Left renal cortex interstitium (tissue), 4 donors: ENCODE results near the gene SLC35F1. TPM values are rescaled to one million over a fixed set of nuclear protein-coding genes. Genes with fewer than 3 reads are reported as not detected.
"Not testable (repeated sequence)": the region's sequence is repeated elsewhere in the genome, so short reads cannot be mapped to it uniquely, and the experiment has no call there.

Experiments
- DNase-seq, 4 donors: peaks; one replicate each; pipeline ENCODE4 v3.0.0-alpha.2; 2013; ENCODE audit warnings: low read depth in 4 of 4, low spot score in 2 of 4, missing footprints in 1 of 4
- polyA plus RNA-seq, 4 donors: library from polyadenylated mRNA; unstranded; fragments of 120-200 nt; gene quantifications; one replicate each; pipeline ENCODE4 v1.2.1, GENCODE V29; 2013; ENCODE audit not compliant: insufficient read length in 4 of 4

SLC35F1 gene
- polyA plus RNA-seq: 1 to 10 TPM; 2.0 to 3.5 (median 3.2) TPM

DNA sequence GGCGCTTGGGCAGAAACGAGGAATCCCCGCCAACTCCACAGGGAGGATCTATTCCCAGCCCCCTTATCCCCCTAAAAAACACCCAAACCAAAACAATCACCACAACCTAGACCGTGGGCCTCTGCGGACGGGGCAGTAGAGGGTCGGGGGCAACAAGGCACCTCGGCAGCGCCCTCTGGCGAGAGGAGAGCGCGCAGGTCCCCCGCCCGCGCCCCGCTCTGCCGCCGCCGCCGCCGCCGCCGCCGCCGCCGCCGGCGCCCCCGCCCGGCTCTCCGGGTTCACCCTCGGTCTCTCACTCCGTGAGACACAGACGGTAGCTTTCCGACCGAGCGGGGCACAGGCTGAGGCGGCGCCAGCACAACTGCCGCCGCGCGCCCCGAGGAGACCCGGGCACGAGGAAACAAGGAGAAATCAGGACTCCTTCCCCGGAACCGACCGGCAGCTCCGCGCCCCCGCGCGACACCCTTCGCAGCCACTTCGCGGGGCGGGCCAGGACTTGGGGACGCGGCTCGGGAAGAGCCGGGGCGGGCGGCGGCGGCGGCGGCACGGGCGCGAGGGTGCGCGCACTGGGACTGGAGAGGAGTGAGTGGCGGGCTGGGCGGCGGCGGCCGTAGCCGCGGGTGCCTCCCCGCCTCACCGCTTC lies at the start of gene SLC35F1:
TSS of gene SLC35F1 (plus strand) at position 307 of the 643 bp plus-strand sequence.
- peak in 2 of 4 donors; percentile 34 to 44 for DNase-seq

DNA sequence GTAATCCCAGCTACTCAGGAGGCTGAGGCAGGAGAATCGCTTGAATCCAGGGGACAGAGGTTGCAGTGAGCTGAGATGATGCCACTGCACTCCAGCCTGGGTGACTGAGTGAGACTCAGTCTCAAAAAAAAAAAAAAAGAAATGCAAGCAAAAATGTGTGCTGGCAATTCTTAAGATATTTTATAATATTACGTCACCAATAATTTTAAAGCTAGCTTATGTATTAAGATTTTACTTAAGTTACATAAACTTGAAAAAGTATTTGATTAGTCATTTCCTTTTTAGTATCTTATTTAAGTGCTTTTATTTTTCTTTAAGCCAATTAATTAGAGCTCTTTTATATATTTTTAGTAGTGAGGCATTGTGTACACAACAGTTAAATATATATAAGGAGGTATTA lies 48.5 kb upstream of the SLC35F1 start:
- DNase-seq: not testable (repeated sequence)

DNA sequence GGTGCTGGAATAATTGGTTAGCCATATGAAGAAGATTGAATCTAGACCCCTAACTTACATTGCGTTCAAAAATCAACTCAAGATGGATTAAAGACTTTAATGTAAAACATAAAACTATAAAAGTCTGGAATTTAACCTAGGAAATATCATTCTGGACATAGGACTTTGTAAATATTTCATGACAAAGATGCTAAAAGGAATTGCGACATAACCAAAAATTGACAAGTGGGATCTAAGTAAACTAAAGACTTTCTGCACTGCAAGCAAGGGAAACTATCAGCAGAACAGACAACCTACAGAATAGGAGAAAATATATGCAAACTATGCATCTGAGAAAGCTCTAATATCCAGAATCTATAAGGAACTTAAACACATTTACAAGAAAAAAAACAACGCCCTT lies 45.5 kb upstream of the SLC35F1 start:
- no peak for DNase-seq

DNA sequence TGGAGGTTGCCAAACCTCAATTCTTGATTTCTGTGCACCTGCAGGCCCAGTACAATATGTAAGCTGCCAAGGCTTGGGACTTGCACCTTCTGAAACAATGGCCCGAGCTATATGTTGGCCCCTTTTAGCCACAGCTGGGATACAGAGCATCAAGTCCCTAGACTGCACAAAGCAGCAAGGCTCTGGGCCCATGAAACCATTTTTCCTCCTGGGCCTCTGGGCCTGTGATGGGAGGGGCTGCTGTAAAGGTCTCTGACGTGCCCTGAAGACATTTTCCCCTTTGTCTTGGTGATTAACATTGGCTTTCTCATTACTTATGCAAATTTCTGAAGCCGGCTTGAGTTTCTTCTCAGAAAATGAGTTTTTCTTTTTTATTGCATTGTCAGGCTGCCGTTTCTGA lies 40.5 kb upstream of the SLC35F1 start:
- no peak for DNase-seq

DNA sequence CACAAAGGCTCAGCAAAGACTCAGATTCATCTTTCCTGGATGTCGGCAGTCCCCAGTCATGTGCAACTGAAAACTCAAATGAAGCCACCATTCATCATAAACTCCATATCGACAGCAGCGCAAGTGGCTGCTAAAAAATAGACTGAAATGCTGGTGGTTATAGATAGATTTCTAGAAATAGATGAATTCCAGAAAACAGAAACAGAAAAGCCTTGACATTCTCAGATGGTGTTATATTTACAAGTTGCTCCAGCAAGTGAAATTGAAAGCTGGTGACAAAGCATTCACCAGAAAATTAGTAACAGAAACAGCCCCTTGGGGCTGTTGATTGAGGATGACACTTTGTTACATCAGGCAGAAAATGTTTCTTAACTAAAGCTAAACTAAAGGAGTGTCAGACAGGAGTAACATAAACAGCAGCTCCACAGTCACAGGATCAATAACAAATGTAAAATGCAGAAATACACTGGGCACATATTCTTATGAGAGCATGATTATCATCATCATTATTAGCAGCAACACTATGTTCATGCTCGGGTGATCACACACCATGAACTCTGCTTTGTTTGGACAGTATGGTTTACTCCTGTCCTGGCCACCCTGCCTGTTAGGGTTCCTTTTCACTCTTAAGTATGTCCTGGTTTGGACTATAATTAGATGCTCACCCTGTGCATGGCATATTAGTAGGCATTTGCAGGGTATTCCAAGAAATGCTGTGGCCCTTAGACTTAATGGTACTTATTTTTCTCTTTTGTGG lies 36.4 kb upstream of the SLC35F1 start:
- DNase-seq: no peak

DNA sequence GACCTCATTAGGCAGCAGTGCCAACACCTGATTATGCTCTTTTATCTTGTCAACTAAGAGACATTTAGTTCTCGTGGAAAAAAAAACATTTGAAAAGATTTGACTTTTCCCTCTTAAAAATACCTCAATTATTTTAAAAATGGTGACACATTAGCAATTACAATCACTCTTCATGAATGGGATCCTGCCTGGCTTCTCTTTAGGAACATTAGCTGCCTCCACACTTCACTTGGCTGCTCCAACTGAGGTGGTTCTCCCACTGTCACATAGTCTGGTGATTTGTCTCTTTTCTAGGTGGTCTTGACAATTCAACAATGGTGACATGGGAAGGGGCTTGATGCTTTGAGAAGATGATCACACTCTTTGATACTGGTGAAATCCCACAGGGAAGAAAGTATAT lies 26.2 kb upstream of the SLC35F1 start:
- DNase-seq: no peak

DNA sequence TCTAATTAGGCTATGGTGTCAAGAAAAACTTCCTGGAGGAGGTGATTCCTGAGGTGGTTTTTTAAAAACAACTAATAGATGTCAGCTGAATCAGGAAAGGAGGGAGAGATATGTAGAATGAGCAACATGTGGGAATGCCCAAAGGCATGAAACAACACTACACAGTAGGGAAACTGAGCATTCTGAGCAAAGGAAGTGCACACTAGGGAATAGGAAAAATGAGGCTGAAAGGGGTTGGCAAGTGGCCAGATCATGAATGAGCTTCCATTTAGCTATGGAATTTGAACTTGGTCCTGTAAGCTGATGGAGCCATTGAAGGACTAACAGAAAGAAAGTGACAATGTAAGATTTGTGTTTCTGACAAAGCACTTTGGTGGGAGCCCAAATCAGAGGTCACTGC lies 16.9 kb upstream of the SLC35F1 start:
- no peak for DNase-seq

DNA sequence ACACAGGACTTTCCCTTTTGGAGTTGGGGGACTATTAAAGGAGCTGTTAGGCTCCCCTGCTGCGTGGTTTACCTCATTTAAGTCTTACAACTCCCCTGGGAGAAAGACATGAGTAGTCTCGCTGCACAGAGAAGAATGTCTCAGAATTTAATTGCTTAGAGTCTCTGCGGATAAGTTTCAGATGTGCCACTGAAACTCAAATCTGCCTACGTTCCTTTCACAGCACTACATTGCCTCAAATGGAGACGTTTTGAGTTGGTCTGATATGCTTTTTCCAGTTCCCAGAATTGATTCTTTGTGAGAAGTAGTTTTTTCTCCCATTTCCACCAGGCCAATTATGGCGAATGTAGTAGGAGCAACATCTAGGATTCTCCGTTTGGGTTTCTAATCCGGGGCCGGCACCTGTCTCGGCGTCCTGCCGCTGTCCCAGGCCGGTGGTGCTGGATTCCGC lies 532 bp upstream of the SLC35F1 start:
- no peak for DNase-seq

DNA sequence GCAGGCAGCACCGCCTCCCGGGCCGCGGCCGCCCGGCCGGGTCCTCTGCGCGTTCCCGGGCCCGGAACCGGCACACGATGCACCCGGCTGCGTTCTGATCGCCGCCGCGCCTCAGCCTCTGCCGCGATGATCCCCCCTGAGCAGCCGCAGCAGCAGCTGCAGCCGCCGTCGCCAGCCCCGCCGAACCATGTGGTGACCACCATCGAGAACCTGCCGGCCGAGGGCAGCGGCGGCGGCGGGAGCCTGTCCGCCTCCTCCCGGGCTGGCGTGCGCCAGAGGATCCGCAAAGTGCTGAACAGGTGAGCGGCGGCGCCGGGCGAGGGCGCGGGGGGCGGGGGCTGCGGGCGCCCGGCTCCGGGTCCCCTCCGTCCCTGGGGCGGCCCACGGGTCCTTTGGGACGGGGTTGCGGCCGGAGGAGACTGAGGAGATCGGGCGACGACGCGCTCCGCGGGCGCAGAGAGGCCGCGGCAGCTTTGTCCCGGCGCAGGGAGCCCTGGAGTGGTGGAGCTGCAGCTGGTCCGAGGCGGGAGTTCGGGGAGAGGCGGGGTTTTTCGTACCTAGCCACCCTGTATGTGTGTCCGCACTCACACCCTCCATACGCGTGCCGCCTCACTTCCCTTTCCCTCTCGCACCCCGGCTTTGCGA lies 659 bp downstream of the SLC35F1 start:
- no peak for DNase-seq

DNA sequence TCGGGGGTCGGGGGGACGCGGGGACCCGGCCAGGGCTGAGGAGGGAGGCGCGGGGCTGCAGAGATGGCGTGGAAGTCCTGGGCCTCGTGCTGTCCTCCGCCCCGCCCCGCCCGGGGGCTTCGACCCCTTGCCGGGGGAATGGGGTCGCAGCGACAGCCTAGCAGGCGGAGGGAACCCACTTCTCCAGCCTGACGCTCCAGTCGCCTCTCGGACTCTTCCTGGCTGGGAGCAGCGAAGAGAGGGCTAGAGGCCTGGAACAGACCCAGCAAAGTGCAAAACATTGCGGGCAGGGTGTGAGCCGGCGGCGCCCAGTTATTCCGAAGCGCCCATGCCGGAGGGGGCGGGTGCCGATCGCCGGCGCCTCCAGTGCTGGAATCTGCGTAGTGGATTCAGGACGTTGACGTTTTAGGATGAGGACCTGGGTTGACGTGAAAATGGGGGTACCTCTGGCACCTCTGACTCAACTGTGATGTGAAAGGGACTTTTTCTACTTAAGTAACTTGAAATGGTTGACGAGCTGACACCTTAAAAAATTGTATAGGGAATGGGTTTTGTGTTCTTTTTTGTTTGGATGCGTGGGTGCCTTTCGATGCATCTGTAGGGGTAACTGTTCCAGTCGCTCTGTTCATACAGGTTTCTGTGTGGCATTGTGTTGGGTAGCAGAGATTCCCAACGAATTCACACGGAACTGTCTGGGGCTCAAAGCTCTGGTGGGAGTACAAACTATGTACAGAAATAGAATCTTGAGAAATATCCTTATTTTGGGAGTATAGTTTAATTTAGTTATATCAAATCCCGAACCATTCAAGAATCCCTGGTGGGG lies 1.4 kb downstream of the SLC35F1 start:
- DNase-seq: peak in 1 of 4 donors; percentile 13

DNA sequence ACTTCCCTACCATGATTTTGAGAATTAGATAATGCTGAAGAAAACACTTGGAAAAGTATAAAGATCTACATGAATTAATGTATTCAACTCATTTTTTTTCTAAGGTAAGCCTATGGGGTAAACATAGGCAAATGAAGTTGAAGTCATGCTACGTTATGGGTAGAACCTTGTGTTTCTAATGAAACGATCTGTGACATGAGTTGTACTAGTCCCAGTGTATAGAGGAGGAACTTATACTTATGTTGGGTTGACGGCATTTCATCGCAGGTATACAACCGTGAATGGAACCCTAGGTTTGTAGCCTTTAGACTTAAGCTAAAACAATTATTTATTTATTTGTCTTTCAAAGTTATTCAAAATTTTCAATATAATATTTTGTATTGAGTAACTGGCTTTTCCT lies 2.6 kb downstream of the SLC35F1 start:
- no peak for DNase-seq

DNA sequence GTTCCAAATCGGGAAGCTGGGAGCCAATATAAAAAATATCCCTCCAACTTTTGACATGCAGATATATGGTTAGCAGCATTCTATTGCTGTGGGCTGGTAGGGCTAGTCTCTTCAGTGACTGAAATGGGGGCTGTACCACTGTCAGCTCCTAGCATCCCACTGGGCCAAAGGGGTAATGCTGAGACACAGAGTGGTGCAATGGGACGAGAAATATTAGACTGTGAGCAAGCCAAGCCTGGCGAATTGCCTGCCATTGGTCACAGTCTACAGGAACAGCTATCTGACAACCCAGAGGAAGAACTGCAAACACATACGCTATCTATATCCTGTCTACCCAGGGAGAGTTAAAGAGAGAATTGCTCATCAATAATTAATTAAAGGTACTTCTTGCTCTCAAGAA lies 3.5 kb downstream of the SLC35F1 start:
- DNase-seq: no peak

DNA sequence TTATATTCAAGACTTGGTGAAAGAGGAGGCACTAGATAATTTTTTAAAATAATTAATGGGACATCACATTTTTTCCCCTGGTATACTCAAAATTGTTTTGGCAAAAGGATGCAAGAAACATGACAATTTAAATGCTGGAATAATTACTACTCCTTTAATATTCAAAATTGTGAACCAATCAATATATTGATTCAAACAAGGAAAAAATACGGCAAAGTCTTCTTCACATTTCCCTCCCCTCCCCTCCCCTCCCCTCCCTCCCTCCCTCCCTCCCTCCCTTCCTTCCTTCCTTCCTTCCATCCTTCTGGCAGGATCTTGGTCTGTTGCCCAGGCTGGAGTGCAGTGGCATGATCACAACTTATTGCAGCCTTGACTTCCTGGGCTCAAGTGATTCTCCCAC lies 4.1 kb downstream of the SLC35F1 start:
- DNase-seq: no peak

DNA sequence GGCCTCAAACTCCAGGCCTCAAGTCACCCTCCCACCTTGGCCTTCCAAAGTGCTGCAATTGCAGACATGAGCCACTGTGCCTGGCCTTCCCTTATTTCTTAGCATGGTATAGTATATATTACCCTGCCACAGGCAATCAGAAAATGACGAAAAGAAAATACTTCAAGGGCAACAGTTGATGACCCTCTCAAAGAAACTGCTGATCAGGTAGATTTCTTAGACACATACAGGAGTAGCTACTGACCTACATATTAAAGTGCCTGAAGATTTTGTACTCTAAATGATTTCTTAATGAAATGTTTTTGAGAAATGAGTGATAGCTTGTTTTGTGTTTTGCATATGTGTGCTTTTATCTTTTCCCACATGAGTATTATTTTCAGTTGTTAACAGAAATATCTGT lies 4.6 kb downstream of the SLC35F1 start:
- no peak for DNase-seq

DNA sequence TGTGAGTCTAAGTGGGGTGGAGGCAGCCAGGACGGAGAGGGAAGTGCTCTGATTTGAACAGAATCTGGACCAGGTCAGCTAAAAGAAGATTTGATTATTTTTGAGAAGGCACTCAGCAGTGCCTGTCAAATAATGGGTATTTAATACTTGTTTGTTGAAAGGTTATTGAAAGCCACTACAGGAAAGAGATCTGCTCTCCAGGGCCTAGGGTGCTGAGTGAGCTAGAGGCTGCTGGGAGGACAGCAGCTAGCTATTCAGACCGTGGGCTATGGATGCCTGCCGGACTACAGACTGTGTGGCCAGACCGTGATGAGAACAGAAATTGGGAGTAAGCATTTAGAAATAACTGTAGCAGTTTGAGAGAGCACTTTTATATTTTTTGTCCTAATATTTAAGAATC lies 8.8 kb downstream of the SLC35F1 start:
- DNase-seq: no peak

DNA sequence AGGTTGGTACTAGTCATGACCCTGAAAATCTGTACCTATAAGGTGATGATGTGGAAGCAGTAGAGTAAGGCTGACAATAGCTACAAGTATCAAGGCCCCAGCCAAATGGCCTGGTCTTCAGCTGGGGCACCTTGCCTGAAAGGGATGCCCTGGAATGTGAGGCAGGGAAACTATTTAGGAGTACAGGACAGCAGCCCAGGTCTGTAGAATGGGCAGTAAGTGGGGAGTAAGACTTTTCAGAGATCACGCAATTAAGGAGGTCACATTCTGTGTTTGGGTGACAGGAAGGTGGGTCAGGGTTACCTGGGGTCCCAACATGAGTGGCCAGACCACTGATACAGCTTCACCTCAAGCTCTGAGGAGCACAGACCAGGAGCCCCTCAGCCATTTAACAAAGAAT lies 9.4 kb downstream of the SLC35F1 start:
- no peak for DNase-seq

DNA sequence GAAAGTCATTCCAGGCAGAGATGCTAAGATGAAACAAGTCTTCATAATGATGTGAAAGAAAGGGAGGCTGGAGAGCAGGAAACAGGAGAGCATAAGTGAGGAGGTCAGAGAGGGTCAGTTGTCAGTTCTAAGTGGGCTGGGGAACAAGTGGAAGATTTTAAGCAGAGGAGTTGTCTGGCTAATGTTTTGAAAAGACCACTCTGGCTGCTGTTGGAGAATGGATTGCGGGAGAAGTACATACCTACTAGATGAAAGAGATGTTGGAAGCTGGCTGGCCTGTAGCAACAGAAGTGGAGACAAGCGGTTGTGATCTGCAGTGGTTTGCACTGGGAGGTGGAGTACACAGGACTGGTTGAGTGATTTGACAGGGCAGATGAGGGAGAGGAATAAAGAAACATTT lies 10.1 kb downstream of the SLC35F1 start:
- no peak for DNase-seq

DNA sequence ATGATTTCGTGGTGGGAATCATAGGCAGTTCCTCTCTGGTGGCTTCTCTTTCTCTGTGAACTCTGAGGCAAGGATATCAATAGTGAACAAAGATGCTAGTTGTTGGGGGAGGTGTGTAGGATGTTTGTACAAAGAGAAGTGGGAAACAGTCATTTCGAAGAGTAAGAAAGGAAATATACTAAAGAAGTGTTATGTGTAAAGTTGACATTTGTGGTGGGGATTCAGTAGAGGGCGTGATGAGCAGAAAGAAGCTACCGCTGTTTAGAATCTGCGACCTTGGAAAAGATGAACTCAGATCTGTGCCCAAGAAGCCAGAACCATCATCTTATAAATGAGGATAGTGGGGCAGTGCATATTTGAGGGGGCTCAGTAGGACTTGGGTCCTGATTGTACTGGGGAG lies 11.4 kb downstream of the SLC35F1 start:
- DNase-seq: no peak

DNA sequence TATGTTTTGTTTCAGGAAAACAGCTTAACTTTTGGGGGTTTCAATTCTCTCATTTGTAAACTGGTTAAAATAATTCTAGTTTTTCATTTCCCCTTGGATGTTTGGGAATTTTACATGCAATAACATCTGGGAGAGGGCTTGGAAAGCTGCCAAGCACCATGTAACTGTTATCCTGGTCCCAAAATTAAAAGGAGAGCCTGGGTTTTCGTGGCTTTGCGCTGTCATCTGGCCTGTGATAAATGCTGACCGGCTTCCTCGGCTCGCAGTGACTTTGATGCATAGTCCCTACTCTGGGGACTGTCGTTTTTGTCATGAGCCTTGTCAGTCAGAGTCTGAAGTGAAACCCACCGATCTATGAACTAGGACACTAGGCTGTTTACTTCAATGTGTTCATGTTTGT lies 12.2 kb downstream of the SLC35F1 start:
- no peak for DNase-seq

DNA sequence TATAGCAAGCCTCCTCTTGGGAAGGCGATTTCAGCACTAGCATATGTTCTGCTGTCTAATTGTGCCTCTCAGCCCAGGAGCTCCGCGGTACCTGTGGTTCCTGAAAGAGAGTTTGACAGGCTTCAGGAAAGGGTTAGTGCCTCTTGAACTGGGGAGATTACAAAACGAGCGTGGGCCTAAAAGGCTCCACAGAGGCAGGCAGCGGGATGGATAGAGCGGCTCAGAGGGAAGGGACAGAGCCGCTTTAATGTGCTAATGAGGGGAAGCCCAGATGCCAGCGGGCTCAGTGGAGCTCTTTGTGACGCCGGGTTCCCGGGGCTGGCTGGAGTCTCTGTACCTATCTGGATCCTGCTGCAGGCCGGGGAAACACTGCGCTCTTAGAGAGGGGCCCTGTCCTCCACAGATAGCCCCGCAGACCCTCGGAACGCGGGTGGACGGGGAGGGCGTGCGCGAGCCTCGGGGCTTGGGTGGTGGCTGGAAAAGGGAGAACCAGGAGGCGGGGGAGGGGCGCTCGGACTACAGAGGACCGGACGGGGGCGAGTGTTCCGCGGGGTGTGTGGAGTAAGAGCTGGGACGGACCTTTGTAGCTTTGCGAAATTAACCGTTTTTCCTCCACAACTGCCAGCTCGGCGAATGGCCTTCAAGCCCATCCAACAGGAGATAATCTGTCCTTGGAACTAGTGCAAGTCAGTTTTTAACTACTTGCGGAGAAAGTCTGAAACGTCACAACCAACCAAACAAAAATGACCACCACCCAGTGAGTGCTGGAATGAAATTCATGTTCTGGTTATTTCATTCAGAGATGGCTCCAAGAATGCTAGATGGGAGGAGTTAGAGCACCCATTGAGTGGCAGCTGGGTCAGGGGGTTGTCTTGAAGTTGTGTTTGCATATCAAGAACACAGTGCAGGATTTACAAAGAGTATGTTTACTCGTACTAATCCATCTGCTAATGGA lies 13.0 kb downstream of the SLC35F1 start:
- DNase-seq: no peak
